Memory B cell (primary cell): Measurements from ENCODE around the gene HSPB3.

Experiments used
- ATAC-seq: fragments of 150-1000 bp; cut with Tn5 transposase; 2 replicates; pipeline ENCODE4 v1.10.0; 2021; ENCODE audit warnings: low read depth, mild to moderate bottlenecking, moderate library complexity
- DNase-seq, 2 donors: peaks; one replicate each; pipeline ENCODE4 v3.0.0; 2022; ENCODE audit warnings: low spot score in 2 of 2
- H3K27ac Mint-ChIP-seq: one replicate; pipeline ENCODE4 v1.8.0; 2022; ENCODE audit warnings: mild to moderate bottlenecking, moderate library complexity, mixed read lengths
- H3K27me3 Mint-ChIP-seq: one replicate; pipeline ENCODE4 v1.8.0; 2022; ENCODE audit warnings: mixed read lengths
- H3K36me3 Mint-ChIP-seq: one replicate; pipeline ENCODE4 v1.8.0; 2022; ENCODE audit warnings: mild to moderate bottlenecking, mixed read lengths
- H3K4me1 Mint-ChIP-seq: one replicate; pipeline ENCODE4 v1.8.0; 2022; ENCODE audit warnings: mixed read lengths
- H3K4me3 Mint-ChIP-seq: one replicate; pipeline ENCODE4 v1.8.0; 2022; ENCODE audit warnings: mild to moderate bottlenecking, moderate library complexity, mixed read lengths
- H3K9me3 Mint-ChIP-seq: one replicate; pipeline ENCODE4 v1.8.0; 2022; ENCODE audit warnings: mixed read lengths

HSPB3 gene

DNA sequence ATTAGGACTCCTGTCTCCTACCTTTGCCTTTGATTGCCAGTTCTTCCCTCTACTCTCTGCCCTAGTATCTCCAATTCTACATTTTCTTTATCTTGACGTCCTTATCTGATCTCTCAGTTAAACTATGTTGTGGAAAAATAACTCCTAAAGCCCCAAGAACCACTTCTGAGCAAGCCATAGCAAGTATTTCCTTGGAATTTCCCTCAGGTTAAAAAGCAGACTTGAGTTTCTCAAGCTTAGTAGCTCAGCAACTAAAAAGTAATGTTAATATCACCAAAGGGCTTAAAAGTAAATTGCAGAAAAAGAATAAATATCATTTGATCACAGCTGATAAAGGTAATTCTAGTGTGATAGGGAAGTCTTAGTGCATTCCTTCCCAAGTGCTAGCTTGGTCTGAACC, 13.2 kb upstream of the HSPB3 start:
- Mint-ChIP-seq H3K27ac (no peak overlapping the region), H3K36me3 (no peaks in the 10 kb centered on the region), H3K4me3 (no peak overlapping the region), H3K27me3 (no peaks in the 10 kb centered on the region), H3K9me3 (no peaks in the 10 kb centered on the region), H3K4me1 (peaks cover 14% of the 10 kb centered on the region)
- DNase-seq (no peak), ATAC-seq (no peak)

DNA sequence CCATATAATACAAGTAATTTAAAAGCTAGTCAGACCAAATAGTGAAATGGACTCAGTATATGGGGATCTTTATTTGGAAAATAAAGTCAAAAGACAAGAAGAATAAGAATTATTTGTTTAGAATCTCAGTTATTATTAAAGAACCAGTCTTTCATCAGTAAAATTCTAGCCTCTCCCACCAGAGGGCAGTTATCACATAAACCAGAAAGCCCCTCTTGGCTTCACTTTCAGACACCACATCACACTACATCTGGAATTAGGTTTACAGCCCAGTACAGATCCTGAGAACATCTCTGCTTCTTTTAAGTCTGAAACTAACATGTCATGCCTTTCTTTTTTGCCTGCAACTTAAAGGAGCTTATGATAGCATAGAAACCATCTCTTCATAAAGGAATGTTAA, 12.2 kb upstream of the HSPB3 start:
- H3K27ac Mint-ChIP-seq: no peak overlapping the region
- DNase-seq: no peak

DNA sequence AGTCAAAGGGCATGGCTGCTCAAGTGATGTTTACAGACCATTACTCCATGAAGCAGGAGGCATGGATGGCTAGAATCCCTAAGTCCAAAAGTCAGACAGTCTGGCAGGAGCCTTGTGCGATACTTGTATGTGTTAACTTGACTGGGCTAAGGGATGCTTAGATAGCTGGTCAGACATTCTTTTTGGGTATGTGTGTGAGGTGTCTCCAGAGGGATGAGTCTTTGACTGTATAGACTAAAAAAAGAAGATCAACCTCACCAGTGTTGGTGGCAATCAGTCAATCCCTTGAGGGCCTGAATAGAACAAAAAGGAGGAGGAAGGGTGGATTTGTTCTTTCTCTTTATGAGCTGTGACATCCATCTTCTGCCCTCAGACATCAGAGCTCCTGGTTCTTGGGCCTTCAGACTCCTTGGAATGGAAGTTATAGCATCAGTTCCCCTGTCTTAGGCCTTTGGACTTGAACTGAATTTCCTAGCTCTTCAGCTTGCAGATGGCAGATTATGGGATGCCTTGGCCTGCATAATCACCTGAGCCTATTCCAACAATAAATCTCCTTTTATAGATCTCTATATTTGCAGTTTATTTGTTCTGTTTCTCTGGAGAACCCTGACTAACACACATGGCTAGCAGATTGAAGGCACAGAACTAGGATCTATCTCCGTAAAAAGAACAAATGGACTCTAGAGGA, 9.7 kb upstream of the HSPB3 start:
- Mint-ChIP-seq H3K36me3 (no peaks in the 10 kb centered on the region), H3K4me3 (no peak overlapping the region), H3K4me1 (no peaks in the 10 kb centered on the region), H3K27me3 (no peaks in the 10 kb centered on the region), H3K9me3 (no peaks in the 10 kb centered on the region), H3K27ac (no peak overlapping the region)
- ATAC-seq (no peak), DNase-seq (no peak)

More for the DNA sequence above, 12.2 kb upstream of the HSPB3 start:
- Mint-ChIP-seq H3K9me3 (no peaks in the 10 kb centered on the region), H3K4me1 (peaks cover 14% of the 10 kb centered on the region), H3K4me3 (no peak overlapping the region), H3K27me3 (no peaks in the 10 kb centered on the region), H3K36me3 (no peaks in the 10 kb centered on the region)
- ATAC-seq: no peak

DNA sequence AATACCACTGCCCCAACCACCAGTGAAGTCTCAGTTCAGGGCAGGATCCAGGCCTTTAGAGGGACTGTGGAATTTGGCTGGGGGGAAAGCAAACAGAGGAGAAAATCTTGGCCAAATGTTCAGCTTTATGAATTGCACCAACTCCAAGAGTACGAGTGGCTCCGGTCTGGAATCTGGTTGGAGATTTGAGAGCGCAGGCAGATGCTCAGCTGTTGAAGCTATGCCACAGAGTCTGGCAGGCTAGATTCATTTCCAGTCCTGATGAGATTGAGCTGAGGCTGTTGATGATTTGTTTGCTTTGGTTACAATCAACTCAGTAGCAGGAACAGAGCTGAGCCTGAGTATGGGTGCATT, 9.1 kb upstream of the HSPB3 start:
- Mint-ChIP-seq H3K36me3 (no peaks in the 10 kb centered on the region), H3K9me3 (no peaks in the 10 kb centered on the region), H3K4me1 (no peaks in the 10 kb centered on the region), H3K4me3 (no peak overlapping the region), H3K27me3 (no peaks in the 10 kb centered on the region), H3K27ac (no peak overlapping the region)
- no peak for DNase-seq
- ATAC-seq: no peak

DNA sequence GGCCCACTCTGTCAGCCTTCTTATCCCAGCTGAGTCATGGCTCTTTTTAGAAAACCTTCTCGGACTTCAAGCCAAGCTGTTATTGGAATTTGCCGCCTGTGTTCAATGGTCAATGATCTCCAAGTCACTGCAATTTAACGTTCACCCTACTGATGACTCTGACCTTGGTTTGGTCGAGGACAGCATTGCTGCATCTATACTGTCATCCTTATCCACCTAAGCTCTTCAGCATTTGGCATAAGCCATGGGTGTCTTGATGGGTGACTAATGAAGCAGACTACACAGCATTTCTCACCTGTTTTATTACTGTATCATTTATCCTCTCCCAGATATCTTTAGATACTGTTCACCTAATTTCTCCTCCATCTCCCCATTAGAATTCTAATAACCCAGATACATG, 5.6 kb upstream of the HSPB3 start:
- ATAC-seq (no peak), DNase-seq (no peak)
- Mint-ChIP-seq H3K27me3 (peaks cover 3% of the 10 kb centered on the region), H3K4me1 (no peaks in the 10 kb centered on the region), H3K4me3 (no peak overlapping the region), H3K36me3 (no peaks in the 10 kb centered on the region), H3K27ac (no peak overlapping the region), H3K9me3 (no peaks in the 10 kb centered on the region)

DNA sequence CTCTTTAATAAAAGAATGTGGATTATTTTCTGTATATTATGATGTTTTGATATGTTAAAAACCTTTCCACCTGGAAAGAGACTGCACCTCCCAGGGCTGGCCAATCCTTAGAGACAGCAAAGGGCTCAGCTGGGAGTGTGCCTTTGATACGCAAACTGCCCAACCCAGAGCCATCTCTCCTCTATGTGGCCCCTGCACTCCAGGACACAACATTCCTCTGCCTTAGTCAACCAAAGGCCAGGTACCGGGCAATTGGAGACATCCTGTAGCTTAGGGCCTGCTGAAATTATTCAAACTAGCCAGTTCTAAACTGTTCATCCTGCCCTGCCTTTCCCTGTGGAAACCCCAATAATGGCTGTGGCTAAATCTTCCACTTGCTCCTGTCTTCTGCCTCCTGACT, 5.0 kb upstream of the HSPB3 start:
- H3K4me3 Mint-ChIP-seq: no peak overlapping the region
- H3K27me3 Mint-ChIP-seq: peaks cover 3% of the 10 kb centered on the region
- DNase-seq: no peak
- ATAC-seq: no peak
- H3K36me3 Mint-ChIP-seq: no peaks in the 10 kb centered on the region
- no peak overlapping the region for H3K27ac Mint-ChIP-seq
- H3K4me1 Mint-ChIP-seq: no peaks in the 10 kb centered on the region
- H3K9me3 Mint-ChIP-seq: no peaks in the 10 kb centered on the region

DNA sequence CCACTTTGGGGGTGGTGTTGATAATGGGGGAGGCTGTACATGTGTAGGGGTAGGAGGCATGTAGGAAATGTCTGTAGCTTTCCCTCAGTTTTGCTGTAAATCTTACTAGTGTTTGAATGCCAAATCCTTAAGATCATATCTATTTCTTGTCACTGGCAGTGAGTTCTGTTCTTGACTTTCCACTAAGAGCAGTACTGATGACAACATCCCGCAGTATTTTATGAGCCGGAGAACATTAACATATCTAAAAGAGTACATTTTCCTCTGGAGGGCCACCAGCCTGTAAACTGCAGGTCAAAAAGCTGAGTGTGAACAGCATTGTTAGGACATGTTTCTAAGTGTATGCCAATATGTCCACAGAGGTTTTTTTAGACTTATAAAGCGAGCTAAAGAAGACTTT, 2.5 kb upstream of the HSPB3 start:
- Mint-ChIP-seq H3K36me3 (no peaks in the 10 kb centered on the region), H3K27ac (no peak overlapping the region), H3K4me1 (no peaks in the 10 kb centered on the region), H3K4me3 (no peak overlapping the region), H3K27me3 (peaks cover 3% of the 10 kb centered on the region), H3K9me3 (no peaks in the 10 kb centered on the region)
- DNase-seq: no peak
- ATAC-seq: no peak

DNA sequence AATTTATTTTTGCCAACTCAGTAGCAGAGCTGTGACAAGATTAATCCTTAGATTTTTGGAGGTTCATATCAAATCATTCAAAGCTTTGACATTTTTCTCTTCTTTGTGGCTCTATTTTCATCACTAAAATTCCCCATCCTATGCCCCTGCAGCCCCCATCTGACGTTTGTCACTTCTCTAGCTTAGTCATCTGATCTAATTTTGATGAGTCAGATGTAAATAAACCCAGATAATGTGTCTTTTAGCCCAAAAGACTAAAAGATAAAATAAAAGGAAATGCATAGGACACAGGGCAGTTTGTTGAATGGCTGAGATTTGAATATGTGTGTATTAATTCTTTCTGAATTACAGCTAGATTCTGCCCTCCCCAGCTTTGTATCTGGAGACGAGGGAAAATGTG, 897 bp upstream of the HSPB3 start:
- no peak for DNase-seq

DNA sequence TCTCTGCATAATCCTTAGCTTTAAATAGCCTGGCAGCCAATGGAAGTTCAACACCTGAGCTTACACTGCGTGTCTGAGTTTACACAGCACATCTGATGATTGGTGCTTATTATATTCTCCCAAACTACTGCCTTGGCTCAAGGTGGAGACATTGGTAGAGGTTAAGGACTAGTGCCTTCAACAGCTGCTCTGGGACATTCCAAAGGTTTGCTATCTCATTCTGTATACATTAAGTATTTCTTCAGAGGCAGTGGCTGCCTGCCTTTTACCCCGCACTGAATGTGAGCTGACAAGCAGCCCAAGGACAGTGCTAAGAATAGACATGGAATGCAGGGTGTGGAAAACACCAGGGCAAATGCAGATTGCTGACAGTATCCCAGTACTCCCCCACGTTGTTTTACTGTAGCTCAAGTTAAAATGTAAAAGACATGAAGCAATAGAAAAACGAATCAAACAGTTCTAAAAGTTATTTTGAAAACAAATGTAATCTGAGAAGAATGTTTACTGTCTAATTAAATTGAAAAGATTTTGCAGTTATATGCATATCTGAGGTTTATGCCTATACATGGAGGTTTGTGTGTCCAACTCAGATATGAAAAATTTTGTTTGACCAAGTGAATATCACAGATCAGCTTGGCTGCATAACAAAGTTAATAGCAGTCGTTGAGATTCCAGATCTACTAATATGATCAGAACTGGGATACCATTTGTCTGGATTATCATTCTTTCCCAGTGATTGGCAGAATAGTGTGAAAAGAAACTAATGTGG, 1.8 kb downstream of the HSPB3 start:
- Mint-ChIP-seq H3K4me3 (no peak overlapping the region), H3K9me3 (peaks cover 9% of the 10 kb centered on the region), H3K27ac (no peak overlapping the region), H3K36me3 (no peaks in the 10 kb centered on the region), H3K4me1 (no peaks in the 10 kb centered on the region), H3K27me3 (peaks cover 10% of the 10 kb centered on the region)
- ATAC-seq: no peak
- DNase-seq: no peak

More for the DNA sequence above, 897 bp upstream of the HSPB3 start:
- Mint-ChIP-seq H3K27ac (no peak overlapping the region), H3K9me3 (peaks cover 1% of the 10 kb centered on the region), H3K27me3 (peaks cover 7% of the 10 kb centered on the region), H3K36me3 (no peaks in the 10 kb centered on the region), H3K4me3 (no peak overlapping the region), H3K4me1 (no peaks in the 10 kb centered on the region)
- no peak for ATAC-seq

DNA sequence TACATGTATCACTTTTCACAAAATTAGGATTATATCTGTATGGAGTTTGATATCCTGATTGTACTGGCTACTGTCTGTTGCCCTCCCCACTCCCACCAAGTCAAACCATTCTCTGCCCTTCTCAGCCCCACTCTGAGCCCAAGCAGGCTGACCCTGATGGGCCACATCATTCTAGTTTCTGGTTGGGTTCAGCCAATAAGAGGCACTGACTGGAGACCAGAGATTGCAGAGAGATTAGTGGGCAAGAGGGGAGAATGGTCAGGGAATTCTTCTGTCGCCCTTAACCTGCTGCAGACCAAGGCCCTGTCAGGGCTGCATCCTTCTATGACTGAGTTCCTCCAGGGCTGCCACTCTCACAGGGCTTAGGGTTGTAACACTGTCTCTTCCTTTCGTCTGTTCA, 2.7 kb downstream of the HSPB3 start:
- no peaks in the 10 kb centered on the region for H3K4me1 Mint-ChIP-seq
- no peak overlapping the region for H3K27ac Mint-ChIP-seq
- H3K36me3 Mint-ChIP-seq: no peaks in the 10 kb centered on the region
- peaks cover 11% of the 10 kb centered on the region for H3K9me3 Mint-ChIP-seq
- ATAC-seq (no peak), DNase-seq (no peak)
- H3K27me3 Mint-ChIP-seq: peaks cover 7% of the 10 kb centered on the region
- H3K4me3 Mint-ChIP-seq: no peak overlapping the region

DNA sequence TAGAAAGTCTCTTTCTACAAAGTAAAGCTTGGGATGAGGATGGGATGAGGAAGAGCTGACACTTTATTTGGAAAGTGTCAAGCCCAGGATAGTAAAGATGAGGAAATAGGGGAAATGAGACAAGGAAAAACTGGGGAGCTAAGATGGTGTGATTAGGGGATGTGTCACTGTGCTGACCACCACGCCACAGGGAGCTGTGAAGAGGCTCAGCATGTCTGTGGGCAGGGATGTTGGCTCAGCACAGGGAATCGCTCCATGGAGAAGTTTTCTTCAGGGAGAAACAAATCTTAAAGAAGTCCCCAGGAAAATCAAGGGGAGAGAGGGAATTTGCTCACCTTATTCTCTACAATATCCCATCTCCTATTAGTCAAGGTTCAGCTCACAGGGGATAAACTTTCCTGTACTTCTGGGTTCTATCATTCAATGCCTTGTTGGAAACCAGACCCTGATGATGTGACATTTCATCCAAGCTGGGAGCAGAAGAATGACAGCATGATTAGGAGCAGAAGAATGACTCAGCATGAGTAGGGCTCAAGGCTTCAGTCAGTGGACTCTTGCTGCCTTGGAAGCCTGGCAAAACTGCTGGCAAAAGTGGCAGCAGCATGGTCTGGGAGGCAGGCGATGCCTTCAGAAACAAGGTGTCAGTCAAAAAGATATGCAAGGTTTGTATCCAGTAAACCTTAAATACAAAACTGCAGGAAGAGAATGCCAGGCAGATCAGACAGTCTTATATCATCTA, 4.9 kb downstream of the HSPB3 start:
- Mint-ChIP-seq H3K27ac (no peak overlapping the region), H3K27me3 (peaks cover 7% of the 10 kb centered on the region)
- ATAC-seq: no peak

DNA sequence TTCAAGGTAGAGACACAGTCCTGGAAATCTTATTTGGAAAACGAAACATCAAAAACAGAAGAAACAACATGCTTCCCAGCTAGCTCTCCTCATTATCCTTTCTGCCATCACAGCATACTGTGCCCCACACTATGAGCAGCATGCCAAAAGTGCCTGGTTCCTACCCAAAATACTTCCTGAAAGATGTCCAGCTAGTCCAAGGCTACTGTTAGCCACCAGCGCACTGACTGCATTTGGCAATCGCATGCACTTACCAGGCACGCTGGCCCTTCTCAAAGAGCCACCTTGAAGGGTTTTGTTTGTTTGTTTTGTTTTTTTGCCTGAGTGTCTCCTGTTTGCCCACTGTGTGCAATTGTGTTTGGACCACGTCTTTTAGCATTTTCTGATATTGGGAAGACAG, 6.8 kb downstream of the HSPB3 start:
- Mint-ChIP-seq H3K36me3 (peaks cover 2% of the 10 kb centered on the region), H3K4me1 (no peaks in the 10 kb centered on the region), H3K27me3 (peaks cover 8% of the 10 kb centered on the region), H3K9me3 (peaks cover 11% of the 10 kb centered on the region), H3K4me3 (no peak overlapping the region), H3K27ac (no peak overlapping the region)
- DNase-seq: no peak
- ATAC-seq: no peak

More for the DNA sequence above, 4.9 kb downstream of the HSPB3 start:
- no peak for DNase-seq
- no peak overlapping the region for H3K4me3 Mint-ChIP-seq
- no peaks in the 10 kb centered on the region for H3K4me1 Mint-ChIP-seq
- H3K36me3 Mint-ChIP-seq: no peaks in the 10 kb centered on the region
- H3K9me3 Mint-ChIP-seq: peaks cover 11% of the 10 kb centered on the region

DNA sequence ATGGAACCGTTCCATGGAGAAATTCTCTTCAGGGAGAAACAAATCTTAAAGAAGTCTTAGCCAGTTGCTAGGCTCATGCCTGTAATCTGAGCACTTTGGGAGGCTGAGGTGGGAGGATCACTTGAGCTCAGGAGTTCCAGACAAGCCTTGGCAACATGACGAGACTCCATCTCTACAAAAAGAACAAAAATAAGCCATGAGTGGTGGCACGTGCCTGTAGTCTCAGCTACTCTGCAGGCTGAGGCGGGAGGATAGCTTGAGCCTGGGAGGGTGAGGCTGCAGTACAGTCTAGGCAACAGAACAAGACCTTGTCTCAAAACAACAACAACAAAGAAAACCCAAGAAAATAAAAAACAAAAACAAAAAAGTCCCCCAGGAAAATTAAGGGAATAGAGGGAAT, 8.2 kb downstream of the HSPB3 start:
- H3K27me3 Mint-ChIP-seq: peaks cover 7% of the 10 kb centered on the region
- DNase-seq: no peak
- peaks cover 11% of the 10 kb centered on the region for H3K9me3 Mint-ChIP-seq
- no peaks in the 10 kb centered on the region for H3K4me1 Mint-ChIP-seq
- H3K36me3 Mint-ChIP-seq: peaks cover 2% of the 10 kb centered on the region
- no peak for ATAC-seq
- no peak overlapping the region for H3K27ac Mint-ChIP-seq
- H3K4me3 Mint-ChIP-seq: no peak overlapping the region

DNA sequence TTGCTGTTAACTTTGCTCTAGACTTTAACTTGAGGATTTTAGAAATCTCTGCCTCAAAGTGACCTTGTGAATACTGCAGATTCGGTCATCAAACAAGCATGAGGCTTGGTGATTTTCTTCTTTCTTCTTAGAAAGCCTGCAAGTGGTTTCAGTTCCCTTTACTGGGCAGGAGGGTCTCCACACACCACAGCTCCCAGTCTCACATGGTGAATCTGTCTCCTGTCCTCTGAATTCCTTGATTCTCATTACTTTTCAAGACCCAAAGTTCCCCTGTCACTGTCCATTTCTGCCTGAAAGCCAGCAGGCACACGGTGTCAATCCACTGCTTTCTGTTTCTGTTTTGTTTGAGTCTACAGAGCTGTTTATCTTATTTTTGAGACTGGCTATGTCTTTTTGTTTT, 14.1 kb downstream of the HSPB3 start:
- H3K36me3 Mint-ChIP-seq: peaks cover 2% of the 10 kb centered on the region
- H3K27ac Mint-ChIP-seq: peak overlapping the region; percentile 51
- H3K4me1 Mint-ChIP-seq: peaks cover 9% of the 10 kb centered on the region
- ATAC-seq: peak; percentile 72
- H3K27me3 Mint-ChIP-seq: peaks cover 3% of the 10 kb centered on the region
- no peaks in the 10 kb centered on the region for H3K9me3 Mint-ChIP-seq
- no peak for DNase-seq
- H3K4me3 Mint-ChIP-seq: peak overlapping the region; percentile 30
